Left ventricle myocardium inferior (tissue), 1 donor: ENCODE results near the gene CHD5. TPM values are rescaled to one million over a fixed set of nuclear protein-coding genes. Genes with fewer than 3 reads are reported as not detected.
"Not testable (repeated sequence)": the region's sequence is repeated elsewhere in the genome, so short reads cannot be mapped to it uniquely, and the experiment has no call there.

ENCODE experiments used
- DNase-seq: peaks from one replicate; pipeline ENCODE4 v3.0.0-alpha.2; 2020
- H3K27ac ChIP-seq: fragments of 200-600 bp; replicated peaks from 2 replicates; pipeline ENCODE4 v1.8.0; 2021
- H3K27me3 ChIP-seq: fragments of 200-600 bp; 2 replicates; pipeline ENCODE4 v1.8.0; 2021; ENCODE audit warnings: low read depth
- H3K36me3 ChIP-seq: fragments of 200-600 bp; 2 replicates; pipeline ENCODE4 v1.8.0; 2021
- H3K4me1 ChIP-seq: fragments of 200-600 bp; 2 replicates; pipeline ENCODE4 v1.8.0; 2021
- H3K4me3 ChIP-seq: fragments of 200-600 bp; 2 replicates; pipeline ENCODE4 v1.8.0; 2021; ENCODE audit warnings: mild to moderate bottlenecking, moderate library complexity
- H3K9me3 ChIP-seq: fragments of 200-600 bp; replicated peaks from 2 replicates; pipeline ENCODE4 v1.8.0; 2021
- CTCF ChIP-seq: fragments of 200-600 bp; IDR thresholded peaks from 2 replicates; pipeline ENCODE4 v1.8.0; 2021; ENCODE audit warnings: antibody characterized with exemption, mild to moderate bottlenecking, borderline replicate concordance
- intact Hi-C: fragments of 100-400 bp; cut with micrococcal nuclease; formaldehyde crosslinking; loops from one replicate; pipeline ENCODE4 v1.11.0; 2022
- total RNA-seq: library from RNA; stranded (reverse); fragmentation: NEBNext Ultra II Directional; extraction: Animal tissue kit (Norgen Biotek cat#: 25700); gene quantifications from one replicate; pipeline ENCODE4 v1.2.1, GENCODE V29; 2021
- donor health status: DM: no; HTN: yes; CAD: no; lungs with severe emphysema.

The CHD5 gene
- total RNA-seq, 1 donor from 2014 or later, result 0.19 TPM

GRCh38 chr1:6221210-6221784 lies 41.2 kb upstream of the CHD5 start:
- H3K27me3 ChIP-seq, result no peaks in the 10 kb centered on the region
- peaks cover 65% of the 10 kb centered on the region for H3K36me3 ChIP-seq
- H3K27ac ChIP-seq, result peak overlapping the region; percentile 82

GRCh38 chr1:6220236-6220635 lies 40.1 kb upstream of the CHD5 start:
- H3K36me3 ChIP-seq, result peaks cover 65% of the 10 kb centered on the region
- intact Hi-C loops, result no loop called here
- no peaks in the 10 kb centered on the region for H3K9me3 ChIP-seq
- no peak for DNase-seq
- H3K4me1 ChIP-seq, result peaks cover 42% of the 10 kb centered on the region
- TF ChIP-seq CTCF, result no peak
- H3K4me3 ChIP-seq, result no peak overlapping the region
- H3K27ac ChIP-seq, result no peak overlapping the region
- H3K27me3 ChIP-seq, result no peaks in the 10 kb centered on the region

More at GRCh38 chr1:6221210-6221784, 41.2 kb upstream of the CHD5 start:
- intact Hi-C loops, result no loop called here
- Histone ChIP-seq H3K4me3 (no peak overlapping the region), H3K9me3 (no peaks in the 10 kb centered on the region), H3K4me1 (peaks cover 53% of the 10 kb centered on the region)
- DNase-seq, result no peak
- TF ChIP-seq CTCF, result no peak

GRCh38 chr1:6219641-6220040 lies 39.5 kb upstream of the CHD5 start:
- DNase-seq, H3K27me3 ChIP-seq, intact Hi-C loops, H3K9me3 ChIP-seq, H3K4me3 ChIP-seq: not testable (repeated sequence)
- peak overlapping the region; percentile 1 for H3K27ac ChIP-seq
- H3K36me3 ChIP-seq, result peaks cover 63% of the 10 kb centered on the region
- peaks cover 36% of the 10 kb centered on the region for H3K4me1 ChIP-seq

- intact Hi-C loops, result no loop called here
- H3K27ac ChIP-seq, result peak overlapping the region; percentile 1
- no peak for DNase-seq
- no peak for TF ChIP-seq CTCF
- H3K36me3 ChIP-seq, result peaks cover 62% of the 10 kb centered on the region
- no peak overlapping the region for H3K4me3 ChIP-seq
- no peaks in the 10 kb centered on the region for H3K27me3 ChIP-seq
- no peaks in the 10 kb centered on the region for H3K9me3 ChIP-seq
- peaks cover 25% of the 10 kb centered on the region for H3K4me1 ChIP-seq
Measured at GRCh38 chr1:6218375-6219164, 38.4 kb upstream of the CHD5 start.

- intact Hi-C loops, result no loop called here
- no peak overlapping the region for H3K4me3 ChIP-seq
- no peak for TF ChIP-seq CTCF
- peaks cover 43% of the 10 kb centered on the region for H3K4me1 ChIP-seq
- peaks cover 63% of the 10 kb centered on the region for H3K36me3 ChIP-seq
- no peak for DNase-seq
- no peaks in the 10 kb centered on the region for H3K9me3 ChIP-seq
- no peak overlapping the region for H3K27ac ChIP-seq
- H3K27me3 ChIP-seq, result no peaks in the 10 kb centered on the region
Measured at GRCh38 chr1:6212193-6212959, 32.3 kb upstream of the CHD5 start.
